GM06990 (cell line): ENCODE data around the gene FAM9C.

Experiments
- DNase-seq: peaks from one replicate; pipeline ENCODE4 v3.0.0-alpha.2; 2011; ENCODE audit not compliant: insufficient read length; ENCODE audit errors: extremely low read depth
- H3K27me3 ChIP-seq: replicated peaks from 2 replicates; pipeline ENCODE4 v1.6.0; 2011; ENCODE audit warnings: low read length; ENCODE audit not compliant: control insufficient read depth, insufficient read depth
- H3K36me3 ChIP-seq: 2 replicates; pipeline ENCODE4 v1.5.1; 2011; ENCODE audit warnings: low read length; ENCODE audit not compliant: control insufficient read depth, insufficient read depth
- H3K4me3 ChIP-seq: replicated peaks from 2 replicates; pipeline ENCODE4 v1.5.1; 2011; ENCODE audit warnings: low read depth, mild to moderate bottlenecking, control low read depth, low read length
- CTCF ChIP-seq: IDR thresholded peaks from 2 replicates; pipeline ENCODE4 v1.5.1; 2011; ENCODE audit warnings: low read length, control low read depth, mild to moderate bottlenecking, inconsistent platforms; ENCODE audit not compliant: insufficient read depth, poor library complexity, severe bottlenecking

FAM9C gene

GRCh38 chrX:13044441-13044840 lies at the start of gene FAM9C:
Gene FAM9C, minus strand, starts transcription at chrX:13044620. Its CDS starts 831 bp downstream, at chrX:13043789.
- TF ChIP-seq CTCF, result no peak

GRCh38 chrX:13093529-13094140 lies 49.2 kb upstream of the FAM9C start:
- no peaks in the 10 kb centered on the region for H3K27me3 ChIP-seq
- no peak for DNase-seq
- TF ChIP-seq CTCF, result no peak
- H3K36me3 ChIP-seq, result no peaks in the 10 kb centered on the region
- H3K4me3 ChIP-seq, result no peak overlapping the region; the same call in 1 of the 2 replicates

More at GRCh38 chrX:13044441-13044840, at the start of gene FAM9C:
- no peak for DNase-seq
- no peaks in the 10 kb centered on the region for H3K27me3 ChIP-seq
- H3K36me3 ChIP-seq, result no peaks in the 10 kb centered on the region
- H3K4me3 ChIP-seq, result no peak within 1 kb of the TSS

GRCh38 chrX:13092455-13092941 lies 48.1 kb upstream of the FAM9C start:
- H3K4me3 ChIP-seq, result peak overlapping the region; percentile 29
- DNase-seq, result peak; percentile 82
- TF ChIP-seq CTCF, result peak; percentile 28
- H3K36me3 ChIP-seq, result no peaks in the 10 kb centered on the region
- no peaks in the 10 kb centered on the region for H3K27me3 ChIP-seq

GRCh38 chrX:13091111-13091765 lies 46.8 kb upstream of the FAM9C start:
- Histone ChIP-seq H3K4me3 (no peak overlapping the region), H3K27me3 (no peaks in the 10 kb centered on the region), H3K36me3 (no peaks in the 10 kb centered on the region)
- DNase-seq, result no peak
- no peak for TF ChIP-seq CTCF

- no peak for DNase-seq
- TF ChIP-seq CTCF, result no peak
- H3K4me3 ChIP-seq, result no peak overlapping the region
- H3K27me3 ChIP-seq, result no peaks in the 10 kb centered on the region
- no peaks in the 10 kb centered on the region for H3K36me3 ChIP-seq
Observed at GRCh38 chrX:13090339-13091110, 46.1 kb upstream of the FAM9C start.
